ENCODE data around the gene LRRC27. TPM values are rescaled to one million over a fixed set of nuclear protein-coding genes. Genes with fewer than 3 reads are reported as not detected.
"Not testable (repeated sequence)": the region's sequence is repeated elsewhere in the genome, so short reads cannot be mapped to it uniquely, and the experiment has no call there.

Gene LRRC27
- total RNA-seq, 1 donor from 2014 or later, result 9.0 TPM

GRCh38 chr10:132313865-132314264 is 18.1 kb upstream of the LRRC27 start:
- no peak for DNase-seq (ENCODE audit: low spot score)

- no peak for DNase-seq (ENCODE audit: low spot score)
These were observed 17.7 kb upstream of the LRRC27 start for GRCh38 chr10:132314336-132314735.

GRCh38 chr10:132314881-132315280 is 17.1 kb upstream of the LRRC27 start:
- not testable (repeated sequence) for DNase-seq (ENCODE audit: low spot score)

GRCh38 chr10:132316133-132316532 is 15.9 kb upstream of the LRRC27 start:
- no peak for DNase-seq (ENCODE audit: low spot score)

- not testable (repeated sequence) for DNase-seq (ENCODE audit: low spot score)
These were observed 14.5 kb upstream of the LRRC27 start for GRCh38 chr10:132317477-132317876.

GRCh38 chr10:132319853-132320653 is 11.9 kb upstream of the LRRC27 start:
- no peak for DNase-seq (ENCODE audit: low spot score)

- no peak for DNase-seq (ENCODE audit: low spot score)
These were observed 11.1 kb upstream of the LRRC27 start for GRCh38 chr10:132320654-132321469.

GRCh38 chr10:132321726-132322125 is 10.3 kb upstream of the LRRC27 start:
- DNase-seq (ENCODE audit: low spot score), result no peak

- no peak for DNase-seq (ENCODE audit: low spot score)
These were observed 9.4 kb upstream of the LRRC27 start for GRCh38 chr10:132322586-132323048.

- no peak for DNase-seq (ENCODE audit: low spot score)
These were observed 7.8 kb upstream of the LRRC27 start for GRCh38 chr10:132324186-132324585.

GRCh38 chr10:132326344-132326889 is 5.6 kb upstream of the LRRC27 start:
- no peak for DNase-seq (ENCODE audit: low spot score)

GRCh38 chr10:132326925-132327324 is 5.1 kb upstream of the LRRC27 start:
- DNase-seq (ENCODE audit: low spot score), result no peak

- no peak for DNase-seq (ENCODE audit: low spot score)
These were observed 3.9 kb upstream of the LRRC27 start for GRCh38 chr10:132328106-132328505.

- no peak for DNase-seq (ENCODE audit: low spot score)
These were observed 3.3 kb upstream of the LRRC27 start for GRCh38 chr10:132328738-132329137.

GRCh38 chr10:132329565-132330485 is 2.2 kb upstream of the LRRC27 start:
- no peak for DNase-seq (ENCODE audit: low spot score)

- no peak for DNase-seq (ENCODE audit: low spot score)
These were observed 1.5 kb upstream of the LRRC27 start for GRCh38 chr10:132330486-132330833.

- DNase-seq (ENCODE audit: low spot score), result no peak
These were observed 401 bp downstream of the LRRC27 start for GRCh38 chr10:132332433-132332754.

GRCh38 chr10:132333386-132333785 is 1.4 kb downstream of the LRRC27 start:
- no peak for DNase-seq (ENCODE audit: low spot score)

- DNase-seq (ENCODE audit: low spot score), result no peak
These were observed 2.7 kb downstream of the LRRC27 start for GRCh38 chr10:132334631-132335188.

GRCh38 chr10:132335189-132336063 is 3.4 kb downstream of the LRRC27 start:
- DNase-seq (ENCODE audit: low spot score), result no peak

Measured in mesenteric fat pad (tissue), 1 donor.